ENCODE results near the gene OCA2.
"Not testable (repeated sequence)": the region's sequence is repeated elsewhere in the genome, so short reads cannot be mapped to it uniquely, and the experiment has no call there.

Gene OCA2

GRCh38 chr15:27993544-27993943 lies 105.6 kb downstream of the OCA2 start:
- no peak for DNase-seq

GRCh38 chr15:27990521-27991515 lies 108.3 kb downstream of the OCA2 start:
- no peak for DNase-seq

- DNase-seq, result no peak
Observed at GRCh38 chr15:27989838-27990237, 109.3 kb downstream of the OCA2 start.

GRCh38 chr15:27989427-27989826 lies 109.7 kb downstream of the OCA2 start:
- DNase-seq, result no peak

GRCh38 chr15:27985099-27985498 lies 114.0 kb downstream of the OCA2 start:
- no peak for DNase-seq

- no peak for DNase-seq
Observed at GRCh38 chr15:27983496-27983895, 115.6 kb downstream of the OCA2 start.

GRCh38 chr15:27977696-27978095 lies 121.4 kb downstream of the OCA2 start:
- DNase-seq, result no peak

- no peak for DNase-seq
Observed at GRCh38 chr15:27973886-27974285, 125.2 kb downstream of the OCA2 start.

- no peak for DNase-seq
Observed at GRCh38 chr15:27970661-27971392, 128.3 kb downstream of the OCA2 start.

- DNase-seq, result no peak
Observed at GRCh38 chr15:27967541-27967940, 131.6 kb downstream of the OCA2 start.

GRCh38 chr15:27965546-27965945 lies 133.6 kb downstream of the OCA2 start:
- no peak for DNase-seq

GRCh38 chr15:27961801-27962200 lies 137.3 kb downstream of the OCA2 start:
- no peak for DNase-seq

- no peak for DNase-seq
Observed at GRCh38 chr15:27958911-27959578, 140.1 kb downstream of the OCA2 start.

GRCh38 chr15:27956285-27956684 lies 142.8 kb downstream of the OCA2 start:
- DNase-seq, result no peak

GRCh38 chr15:27955087-27955486 lies 144.0 kb downstream of the OCA2 start:
- DNase-seq, result no peak

GRCh38 chr15:27952593-27952992 lies 146.5 kb downstream of the OCA2 start:
- DNase-seq, result not testable (repeated sequence)

- DNase-seq, result no peak
Observed at GRCh38 chr15:27951191-27951890, 147.8 kb downstream of the OCA2 start.

GRCh38 chr15:27949089-27949488 lies 150.0 kb downstream of the OCA2 start:
- no peak for DNase-seq

- no peak for DNase-seq
Observed at GRCh38 chr15:27939246-27939645, 159.9 kb downstream of the OCA2 start.

GRCh38 chr15:27937851-27938250 lies 161.3 kb downstream of the OCA2 start:
- DNase-seq, result no peak

GRCh38 chr15:27936164-27936563 lies 163.0 kb downstream of the OCA2 start:
- DNase-seq, result no peak

- no peak for DNase-seq
Observed at GRCh38 chr15:27935328-27935727, 163.8 kb downstream of the OCA2 start.

- DNase-seq, result no peak
Observed at GRCh38 chr15:27934782-27935181, 164.3 kb downstream of the OCA2 start.
